HG02852 (cell line): ENCODE results near the gene GNG12.

Experiments
- ATAC-seq: cut with Tn5 transposase; IDR thresholded peaks from one replicate; pipeline ENCODE4 v1.9.1; 2021; ENCODE audit warnings: mild to moderate bottlenecking, moderate library complexity; ENCODE audit not compliant: unreplicated experiment

The GNG12 gene

GRCh38 chr1:67832737-67833601, at the start of gene GNG12:
Gene GNG12, minus strand, starts transcription at chr1:67833467. Its CDS starts 125,781 bp downstream, at chr1:67707686.
- ATAC-seq = peak; percentile 58

GRCh38 chr1:67882196-67882958, 49.1 kb upstream of the GNG12 start:
- no peak for ATAC-seq

GRCh38 chr1:67880056-67880601, 46.9 kb upstream of the GNG12 start:
- no peak for ATAC-seq

GRCh38 chr1:67879485-67879884, 46.2 kb upstream of the GNG12 start:
- ATAC-seq = no peak

GRCh38 chr1:67874501-67875111, 41.3 kb upstream of the GNG12 start:
- no peak for ATAC-seq

GRCh38 chr1:67869233-67869632, 36.0 kb upstream of the GNG12 start:
- ATAC-seq = no peak

GRCh38 chr1:67863637-67864036, 30.4 kb upstream of the GNG12 start:
- no peak for ATAC-seq

GRCh38 chr1:67862685-67863084, 29.4 kb upstream of the GNG12 start:
- no peak for ATAC-seq

- ATAC-seq = no peak
Observed at GRCh38 chr1:67861856-67862516, 28.7 kb upstream of the GNG12 start.

GRCh38 chr1:67860776-67861175, 27.5 kb upstream of the GNG12 start:
- no peak for ATAC-seq

- ATAC-seq = no peak
Observed at GRCh38 chr1:67856921-67857320, 23.7 kb upstream of the GNG12 start.

GRCh38 chr1:67855961-67856360, 22.7 kb upstream of the GNG12 start:
- no peak for ATAC-seq

- no peak for ATAC-seq
Observed at GRCh38 chr1:67855444-67855843, 22.2 kb upstream of the GNG12 start.

GRCh38 chr1:67853704-67854103, 20.4 kb upstream of the GNG12 start:
- no peak for ATAC-seq

- ATAC-seq = no peak
Observed at GRCh38 chr1:67851800-67852199, 18.5 kb upstream of the GNG12 start.

GRCh38 chr1:67850611-67851075, 17.4 kb upstream of the GNG12 start:
- no peak for ATAC-seq

GRCh38 chr1:67850151-67850551, 16.9 kb upstream of the GNG12 start:
- no peak for ATAC-seq

- no peak for ATAC-seq
Observed at GRCh38 chr1:67847466-67847865, 14.2 kb upstream of the GNG12 start.

GRCh38 chr1:67846538-67846937, 13.3 kb upstream of the GNG12 start:
- ATAC-seq = no peak

GRCh38 chr1:67844988-67845387, 11.7 kb upstream of the GNG12 start:
- ATAC-seq = no peak

GRCh38 chr1:67843746-67844145, 10.5 kb upstream of the GNG12 start:
- ATAC-seq = no peak
